K562 (cell line): Measurements from ENCODE around the gene NCKIPSD. TPM values are rescaled to one million over a fixed set of nuclear protein-coding genes. Genes with fewer than 3 reads are reported as not detected.

Experiments
- ATAC-seq: fragments of 200-7000 bp; cut with Tn5 transposase; 3 replicates; pipeline ENCODE4 v1.9.1; 2020; ENCODE audit warnings: moderate library complexity
- BruUV-seq: library from RNA; stranded (reverse); fragments of 400-500 nt; replicated peaks from 2 replicates; lab custom pipeline; 2021; lab: Mats Ljungman, UMichigan
- CTCF ChIA-PET: fragments of 300-600 bp; formaldehyde crosslinking; extraction: SDS; loops from one replicate; lab custom pipeline; 2021; ENCODE audit warnings: low intra/inter-chr PET ratio; lab: Yijun Ruan, JAX
- POLR2A ChIA-PET: fragments of 300-600, 350-650 bp; sonication (Branson Sonifier 250); formaldehyde crosslinking; extraction: SDS; loops from one replicate; lab custom pipeline; 2021; ENCODE audit warnings: antibody characterized with exemption, inconsistent platforms; lab: Yijun Ruan, JAX
- DNase-seq, 4 experiments: peaks; one replicate each; pipeline versions ENCODE4 v3.0.0 to v3.0.0-alpha.2; 2011 to 2018; ENCODE audit warnings: low spot score in 3 of 4, mixed read lengths in 3 of 4; ENCODE audit errors: extremely low read depth in 1 of 4
- FAIRE-seq: peaks from 2 replicates; lab custom pipeline; 2011; peaks lifted over from hg19 to GRCh38; lab: Jason Lieb, UNC
- H2AFZ ChIP-seq: 2 replicates; pipeline ENCODE4 v1.6.0; 2011; ENCODE audit warnings: low read depth, low read length, control low read depth, inconsistent platforms
- H3K27ac ChIP-seq: fragments of 200-600 bp; 3 replicates; pipeline ENCODE4 v1.8.0; 2011; ENCODE audit warnings: low read depth, mild to moderate bottlenecking, control low read depth, inconsistent platforms, low read length, moderate library complexity, mixed read lengths; ENCODE audit errors: extremely low read depth
- H3K27me3 ChIP-seq, 2 experiments: fragments of 300-600 bp in 1 of 2; 2 replicates in 1 of 2; 3 replicates in 1 of 2; pipeline versions ENCODE4 v1.6.0 to v1.8.0; 2011; ENCODE audit warnings: inconsistent platforms in 2 of 2, low read length in 2 of 2, mild to moderate bottlenecking in 1 of 2, mixed read lengths in 1 of 2, moderate library complexity in 1 of 2; ENCODE audit not compliant: control insufficient read depth in 2 of 2, insufficient read depth in 2 of 2
- H3K36me3 ChIP-seq: fragments of 300-600 bp; 3 replicates; pipeline ENCODE4 v1.8.0; 2011; ENCODE audit warnings: mild to moderate bottlenecking, low read length, inconsistent platforms; ENCODE audit not compliant: control insufficient read depth, insufficient read depth
- H3K4me1 ChIP-seq, 2 experiments: fragments of 200-600 bp in 1 of 2; replicated peaks in 1 of 2; 2 replicates in 1 of 2; 3 replicates in 1 of 2; pipeline versions ENCODE4 v1.5.1 to v1.8.0; 2011; ENCODE audit warnings: inconsistent platforms in 2 of 2, low read length in 2 of 2, mild to moderate bottlenecking in 1 of 2, mixed read lengths in 1 of 2, moderate library complexity in 1 of 2; ENCODE audit not compliant: control insufficient read depth in 2 of 2, insufficient read depth in 2 of 2
- H3K4me2 ChIP-seq: 2 replicates; pipeline ENCODE4 v1.6.1; 2011; ENCODE audit warnings: low read length, control low read depth, inconsistent platforms, mixed read lengths; ENCODE audit not compliant: insufficient read depth
- H3K4me3 ChIP-seq: fragments of 200-600 bp; sonication (generic), shearing (Covaris generic); 2 replicates; pipeline ENCODE4 v1.5.1; 2016; ENCODE audit warnings: control low read depth, inconsistent platforms
- H3K79me2 ChIP-seq: fragments of 200-600 bp; 3 replicates; pipeline ENCODE4 v1.8.0; 2011; ENCODE audit warnings: low read length, inconsistent platforms; ENCODE audit not compliant: control insufficient read depth, insufficient read depth
- H3K9ac ChIP-seq, 2 experiments: 2 replicates each; pipeline versions ENCODE4 v1.6.0 to v1.6.1; 2011; ENCODE audit warnings: low read depth in 2 of 2, low read length in 2 of 2, control low read depth in 1 of 2, inconsistent platforms in 1 of 2, mild to moderate bottlenecking in 1 of 2, mixed read lengths in 1 of 2; ENCODE audit not compliant: insufficient read depth in 1 of 2
- H3K9me1 ChIP-seq: one replicate; pipeline ENCODE4 v1.6.0; 2011; ENCODE audit warnings: inconsistent platforms, mild to moderate bottlenecking, low read length, moderate library complexity; ENCODE audit not compliant: control insufficient read depth, insufficient read depth
- H3K9me3 ChIP-seq: replicated peaks from 2 replicates; pipeline ENCODE4 v1.5.1; 2011; ENCODE audit warnings: low read depth, low read length, inconsistent platforms; ENCODE audit not compliant: control insufficient read depth, insufficient read depth
- H4K20me1 ChIP-seq: replicated peaks from 2 replicates; pipeline ENCODE4 v1.6.1; 2011; ENCODE audit warnings: low read length, inconsistent platforms, mixed read lengths; ENCODE audit not compliant: control insufficient read depth, insufficient read depth
- ASH1L ChIP-seq: fragments of 450-650 bp; IDR thresholded peaks from 2 replicates; pipeline ENCODE4 v1.6.1; 2018; ENCODE audit warnings: borderline replicate concordance, mild to moderate bottlenecking, low read depth; ENCODE audit not compliant: partially characterized antibody
- CBFA2T2 ChIP-seq: fragments of 450-650 bp; conservative IDR thresholded peaks from 2 replicates; pipeline ENCODE4 v1.6.1; 2017; ENCODE audit warnings: mild to moderate bottlenecking
- EGR1 ChIP-seq: fragments of 450-650 bp; conservative IDR thresholded peaks from 2 replicates; pipeline ENCODE4 v1.6.1; 2017; ENCODE audit warnings: mild to moderate bottlenecking
- FOXK1 ChIP-seq: sonication (generic); formaldehyde crosslinking; IDR thresholded peaks from 2 replicates; pipeline ENCODE4 v1.8.0; 2022; ENCODE audit warnings: missing genetic modification reagents, mild to moderate bottlenecking, borderline replicate concordance
- HDAC6 ChIP-seq: IDR thresholded peaks from 2 replicates; pipeline ENCODE4 v1.6.1; 2012; ENCODE audit warnings: low read depth, mild to moderate bottlenecking, control low read depth, inconsistent platforms, low read length, moderate library complexity
- HNRNPH1 ChIP-seq: fragments of 200-400 bp; formaldehyde crosslinking; optimal IDR thresholded peaks from 2 replicates; pipeline ENCODE3; 2017; ENCODE audit warnings: low read depth, mild to moderate bottlenecking, low read length, moderate library complexity
- ZNF436 ChIP-seq: fragments of 250-450, 450-650 bp; sonication (Bioruptor Pico); formaldehyde crosslinking; IDR thresholded peaks from 2 replicates; pipeline ENCODE4 v1.7.0; 2020; ENCODE audit warnings: mild to moderate bottlenecking
- ZZZ3 ChIP-seq: fragments of 450-650 bp; IDR thresholded peaks from 2 replicates; pipeline ENCODE4 v1.6.1; 2016; ENCODE audit warnings: antibody characterized with exemption, mild to moderate bottlenecking, moderate library complexity
- WGBS: fragments of 100-300 bp; shearing (Covaris generic); methylation state at CpG from one replicate; pipeline ENCODE4 v1.1.6; 2016; ENCODE audit warnings: low coverage, mixed read lengths; ENCODE audit not compliant: insufficient coverage; ENCODE audit errors: missing lambda C conversion rate; 5-methylcytosine and 5-hydroxymethylcytosine counted together
- in situ Hi-C: fragments of 300-500 bp; cut with MboI; formaldehyde crosslinking; loops from 4 replicates; pipeline ENCODE4 v1.15.0; 2018; ENCODE audit warnings: inconsistent platforms, mixed read lengths
- intact Hi-C: fragments of 100-400 bp; cut with micrococcal nuclease; formaldehyde crosslinking; loops from 2 replicates; pipeline ENCODE4 v1.14.2; 2022
- polyA plus RNA-seq, 8 experiments: library from polyadenylated mRNA; depleted of rRNA in 4 of 8; stranded (reverse) in 5 of 8; unstranded in 3 of 8; fragments of >200 nt; fragmentation: Nextera tagmentation in 2 of 8; fragmentation: Illumina TruSeq in 1 of 8; extraction: Ambion mirVana in 2 of 8; extraction: Trizol in 1 of 8; gene quantifications; 2 replicates each; pipeline versions ENCODE4 v1.2.1 to v1.2.3, GENCODE V29; 2011 to 2014; ENCODE audit warnings: inconsistent platforms in 1 of 8, missing spikeins in 1 of 8
- total RNA-seq, 7 experiments: library from RNA; depleted of rRNA in 6 of 7; stranded (reverse); fragments of >200 nt in 6 of 7; fragmentation: Illumina TruSeq in 2 of 7; extraction: Trizol in 2 of 7; gene quantifications; 2 replicates each; pipeline versions ENCODE4 v1.2.1 to v1.2.3, GENCODE V29; 2011 to 2021; ENCODE audit warnings: low replicate concordance in 1 of 7
- TF ChIP-seq, protein P1 (sequence below), 2 experiments: fragments of 250-450 bp in 1 of 2; fragments of 450-650 bp in 1 of 2; sonication (Bioruptor Pico) in 1 of 2; IDR thresholded peaks; 2 replicates each; pipeline versions ENCODE4 v1.6.1 to v1.8.0; 2016 to 2021; ENCODE audit warnings: mild to moderate bottlenecking in 2 of 2, moderate library complexity in 2 of 2, missing compliant biosample characterization in 1 of 2, missing genetic modification characterization in 1 of 2

NCKIPSD gene
- total and polyA plus RNA-seq, 9 of the 15 experiments (the other 6 are each of a cell fraction or from before 2014, with no cell fraction given) = 0.49 to 24.4 (median 12.3) TPM

DNA sequence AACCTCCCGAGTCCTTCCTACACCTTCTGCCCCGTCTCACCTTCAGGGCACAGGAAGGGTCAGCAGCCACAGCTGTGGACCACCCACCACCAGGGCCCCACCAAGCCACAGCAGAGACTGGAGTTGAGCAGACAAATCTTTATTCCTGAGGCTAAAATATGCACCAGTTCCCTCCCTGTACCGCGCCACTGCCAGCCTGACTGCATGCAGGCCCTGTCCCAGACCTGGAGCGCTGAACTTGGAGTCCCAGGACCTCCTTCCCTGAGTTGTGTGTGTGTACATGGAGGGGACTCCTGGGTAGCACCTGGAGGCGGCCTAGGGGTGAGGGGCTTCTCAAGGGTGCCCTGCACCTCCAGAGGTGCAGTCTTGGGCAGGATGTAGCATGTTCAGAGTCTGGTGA is 60.1 kb downstream of the NCKIPSD start (continued):
- TF ChIP-seq CBFA2T2 (no peak), HDAC6 (no peak), HNRNPH1 (no peak), EGR1 (no peak), ASH1L (no peak)

DNA sequence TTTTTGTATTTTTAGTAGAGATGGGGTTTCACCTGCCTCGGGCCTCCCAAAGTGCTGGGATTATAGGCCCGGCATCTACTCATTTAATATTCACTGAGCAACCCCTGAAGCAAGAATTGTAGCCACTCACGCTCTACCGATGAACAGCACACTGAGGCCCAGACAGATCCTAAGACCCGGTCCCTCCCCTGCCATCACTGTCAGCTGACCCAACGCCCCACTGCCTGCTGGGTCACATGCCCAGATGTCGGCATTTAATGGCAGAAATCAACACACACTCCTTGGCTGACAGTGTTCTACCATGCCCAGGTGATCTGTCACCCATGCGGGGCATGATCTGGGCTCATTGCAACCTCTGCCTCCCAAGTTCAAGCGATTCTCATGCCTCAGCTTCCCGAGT is 60.9 kb downstream of the NCKIPSD start:
- no peak overlapping the region for H3K27ac ChIP-seq
- H3K9me3 ChIP-seq = no peaks in the 10 kb centered on the region
- H3K36me3 ChIP-seq = peaks cover 33% of the 10 kb centered on the region; the same call in 2 of the 3 replicates
- ATAC-seq (no peak), DNase-seq (no peak), FAIRE-seq (no peak)
- no peak overlapping the region for H3K4me2 ChIP-seq
- intact Hi-C loops (no loop called here), in situ Hi-C loops (no loop called here)
- no TSS peak for BruUV-seq
- ChIA-PET POLR2A (interaction anchor here (0.6 to 3.4 kb wide), 3 partner anchors 10 to 155 kb away, joined by 3 to 23 read pairs (median 5); partner anchors contain the start of gene SLC26A6), CTCF (no interaction called here)
- no peaks in the 10 kb centered on the region for H3K9me1 ChIP-seq
- TF ChIP-seq, protein P1, sequence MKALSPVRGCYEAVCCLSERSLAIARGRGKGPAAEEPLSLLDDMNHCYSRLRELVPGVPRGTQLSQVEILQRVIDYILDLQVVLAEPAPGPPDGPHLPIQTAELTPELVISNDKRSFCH (CRISPR knock-in tag; IDR thresholded peaks at IDR 0.05) = no peak
- TF ChIP-seq, protein P1 (tag; IDR thresholded peaks at IDR 0.05) = no peak
- TF ChIP-seq FOXK1 (CRISPR knock-in tag) (no peak), ZNF436 (CRISPR knock-in tag) (no peak), ZZZ3 (no peak)
- H4K20me1 ChIP-seq = no peaks in the 10 kb centered on the region
- 81% methylated on average over 7 of the region's 10 CpGs for WGBS
- no peaks in the 10 kb centered on the region for H3K79me2 ChIP-seq
- no peak overlapping the region for H2AFZ ChIP-seq
- peaks cover 0 to 7% of the 10 kb centered on the region in 2 experiments; a peak in 2 of 5 replicates for H3K4me1 ChIP-seq
- H3K4me3 ChIP-seq = no peak overlapping the region
- no peaks in the 10 kb centered on the region for H3K27me3 ChIP-seq
- H3K9ac ChIP-seq = no peak overlapping the region
